ENCODE results near the gene FCGBP.
"Not testable (repeated sequence)": the region's sequence is repeated elsewhere in the genome, so short reads cannot be mapped to it uniquely, and the experiment has no call there.

FCGBP gene

GRCh38 chr19:39934584-39935363 is at the start of gene FCGBP:
TSS of gene FCGBP (minus strand) at chr19:39934634.
- DNase-seq (ENCODE audit: low read depth, low spot score) = no peak

DNA sequence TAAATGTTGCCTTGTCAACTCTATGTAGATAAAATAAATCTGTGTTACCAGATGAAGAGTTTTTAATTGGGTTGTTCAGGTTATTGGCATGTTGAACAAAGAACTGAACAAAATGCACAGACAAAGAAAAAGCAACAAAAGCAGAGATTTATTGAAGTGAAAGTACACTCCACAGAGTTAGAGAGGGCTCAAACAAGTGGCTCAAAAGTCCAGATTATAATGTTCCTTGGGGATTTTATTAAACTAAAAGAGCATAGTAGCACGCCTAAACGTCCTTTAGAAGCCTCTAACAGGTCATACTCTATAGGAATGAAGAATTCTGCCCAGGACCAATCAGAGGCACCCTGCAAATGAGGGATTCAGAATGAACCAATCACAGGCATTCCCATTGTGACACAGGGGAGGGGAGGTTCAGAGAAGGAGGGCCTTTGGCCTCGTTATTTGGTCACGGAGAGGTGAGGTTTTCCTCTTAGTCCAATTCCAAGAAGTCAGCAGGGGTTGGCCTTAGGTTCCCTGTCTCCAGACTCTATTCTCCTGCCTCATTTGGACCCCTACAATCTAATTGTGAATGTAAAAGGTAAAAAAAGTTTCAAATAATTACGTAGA is 49.4 kb upstream of the FCGBP start:
- DNase-seq (ENCODE audit: low read depth, low spot score) = no peak

GRCh38 chr19:39982883-39983282 is 48.4 kb upstream of the FCGBP start:
- no peak for DNase-seq (ENCODE audit: low read depth, low spot score)

DNA sequence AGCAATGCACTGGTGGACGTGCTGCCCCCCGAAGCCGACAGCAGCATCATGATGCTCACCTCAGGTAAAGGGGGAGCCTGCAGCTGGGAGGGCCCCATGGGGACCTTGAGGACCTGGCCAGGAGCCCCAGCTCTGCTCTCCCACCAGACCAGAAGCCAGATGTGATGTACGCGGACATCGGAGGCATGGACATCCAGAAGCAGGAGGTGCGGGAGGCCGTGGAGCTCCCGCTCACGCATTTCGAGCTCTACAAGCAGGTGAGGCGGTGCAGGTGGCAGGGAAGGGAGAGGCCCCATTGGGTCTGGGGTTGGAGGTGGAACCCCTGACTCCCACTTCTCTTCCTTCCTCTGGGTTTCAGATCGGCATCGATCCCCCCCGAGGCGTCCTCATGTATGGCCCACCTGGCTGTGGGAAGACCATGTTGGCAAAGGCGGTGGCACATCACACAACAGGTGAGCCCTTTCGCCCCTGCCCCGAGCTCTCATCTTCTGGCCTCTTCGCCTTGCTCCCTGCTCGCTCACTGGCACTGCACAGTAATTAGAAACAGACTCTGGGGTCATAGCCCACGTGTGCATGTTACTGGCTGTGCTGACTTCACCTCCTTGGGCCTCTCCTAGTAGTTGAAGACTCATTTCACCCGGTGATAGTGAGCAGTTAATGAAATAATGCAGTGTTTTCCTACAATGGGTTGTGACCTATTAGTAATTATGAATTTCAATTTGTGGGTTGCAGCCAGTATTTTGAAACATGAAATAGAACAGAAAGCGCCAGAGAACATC is 40.1 kb upstream of the FCGBP start:
- DNase-seq (ENCODE audit: low read depth, low spot score) = no peak

DNA sequence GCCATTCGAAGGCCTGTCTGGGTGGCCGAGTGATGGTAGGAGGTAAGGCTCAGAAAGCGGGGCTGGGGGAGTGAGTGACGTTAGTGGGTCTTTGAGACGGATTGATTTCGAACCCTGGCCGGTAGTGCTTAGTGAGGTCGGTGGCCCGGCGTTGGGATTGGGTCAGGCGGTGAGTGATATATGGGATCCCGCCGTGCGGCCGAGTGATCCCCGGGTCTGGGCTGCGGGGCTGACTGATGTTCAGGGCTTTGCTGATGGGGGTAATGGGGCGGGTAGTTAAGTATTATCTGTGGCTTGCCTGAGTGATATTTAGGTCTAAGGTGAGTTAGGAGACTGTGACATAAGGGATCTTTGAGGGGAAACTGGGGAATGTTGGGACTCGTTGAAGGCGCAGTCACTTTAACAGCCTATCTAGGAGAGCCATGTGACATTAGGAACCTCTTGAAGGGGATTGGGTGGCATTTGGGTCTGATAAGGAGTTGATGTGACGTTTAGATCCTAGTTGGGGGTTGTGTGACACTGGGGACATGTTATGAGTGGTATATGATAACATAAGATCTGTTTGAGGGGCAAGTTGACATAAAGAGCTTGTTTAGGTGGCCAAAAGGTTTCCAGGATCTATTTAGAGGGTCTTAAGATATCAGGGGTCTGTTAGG is 37.1 kb upstream of the FCGBP start:
- DNase-seq (ENCODE audit: low read depth, low spot score) = no peak

GRCh38 chr19:39970675-39971379 is 36.4 kb upstream of the FCGBP start, which contains the start of gene PSMC4:
TSS of gene PSMC4 (plus strand) at chr19:39971165. CDS start at chr19:39971203, 38 bp downstream.
- DNase-seq (ENCODE audit: low read depth, low spot score) = peak; percentile 100

DNA sequence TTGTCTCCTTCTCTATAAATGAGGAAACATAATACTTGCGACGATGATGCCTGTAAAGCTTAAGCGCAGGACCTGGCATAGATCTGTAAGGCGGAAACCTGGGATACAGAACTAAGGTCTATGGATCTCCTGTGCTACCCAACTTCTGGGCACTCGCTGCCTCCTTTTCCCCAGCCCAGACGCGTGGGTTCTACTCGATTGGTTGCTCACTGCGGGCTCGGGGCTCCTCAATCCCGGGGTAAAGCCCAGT is 35.9 kb upstream of the FCGBP start:
- DNase-seq (ENCODE audit: low read depth, low spot score) = no peak

GRCh38 chr19:39969681-39970424 is 35.4 kb upstream of the FCGBP start:
- no peak for DNase-seq (ENCODE audit: low read depth, low spot score)

- no peak for DNase-seq (ENCODE audit: low read depth, low spot score)
These were observed 34.8 kb upstream of the FCGBP start for GRCh38 chr19:39969266-39969665.

GRCh38 chr19:39968789-39969188 is 34.4 kb upstream of the FCGBP start:
- DNase-seq (ENCODE audit: low read depth, low spot score) = no peak

GRCh38 chr19:39967561-39967960 is 33.1 kb upstream of the FCGBP start:
- DNase-seq (ENCODE audit: low read depth, low spot score) = no peak

- no peak for DNase-seq (ENCODE audit: low read depth, low spot score)
These were observed 32.2 kb upstream of the FCGBP start for GRCh38 chr19:39966617-39967016.

DNA sequence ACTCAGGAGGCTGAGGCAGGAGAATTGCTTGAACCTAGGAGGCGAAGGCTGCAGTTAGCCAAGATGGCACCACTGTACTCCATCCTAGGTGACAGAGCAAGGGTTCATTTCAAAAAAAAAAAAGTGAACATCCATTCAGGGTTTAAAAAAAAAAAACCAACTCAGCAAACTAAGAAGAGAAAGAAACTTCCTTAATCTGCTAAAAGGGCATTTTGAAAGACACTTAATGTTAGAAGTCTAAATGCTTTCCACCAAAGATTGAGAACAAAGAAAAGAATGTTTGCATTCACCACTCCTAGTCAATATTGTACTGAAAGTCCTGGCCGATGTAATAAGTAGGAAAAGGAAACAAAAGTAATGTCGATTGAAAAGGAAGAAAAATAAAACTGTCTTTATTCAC is 29.5 kb upstream of the FCGBP start:
- no peak for DNase-seq (ENCODE audit: low read depth, low spot score)

GRCh38 chr19:39959407-39959806 is 25.0 kb upstream of the FCGBP start:
- DNase-seq (ENCODE audit: low read depth, low spot score) = not testable (repeated sequence)

DNA sequence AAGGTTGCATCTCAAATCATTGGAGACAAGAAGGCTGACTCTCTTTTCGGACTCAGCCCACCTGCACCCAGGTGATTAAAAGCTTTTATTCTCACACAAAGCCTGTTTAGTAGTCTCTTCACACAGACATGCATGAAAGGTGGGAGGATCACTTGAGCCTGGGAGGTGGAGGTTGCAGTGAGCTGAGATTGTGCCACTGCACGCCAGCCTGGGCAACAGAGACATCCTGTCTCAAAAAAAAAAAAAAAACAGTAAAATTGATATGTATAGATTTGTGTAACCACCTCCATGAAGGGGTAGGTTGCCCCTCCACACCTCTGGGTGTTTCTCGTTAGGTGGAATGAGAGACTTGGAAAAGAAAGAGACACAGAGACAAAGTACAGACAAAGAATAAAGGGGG is 24.5 kb upstream of the FCGBP start:
- not testable (repeated sequence) for DNase-seq (ENCODE audit: low read depth, low spot score)

DNA sequence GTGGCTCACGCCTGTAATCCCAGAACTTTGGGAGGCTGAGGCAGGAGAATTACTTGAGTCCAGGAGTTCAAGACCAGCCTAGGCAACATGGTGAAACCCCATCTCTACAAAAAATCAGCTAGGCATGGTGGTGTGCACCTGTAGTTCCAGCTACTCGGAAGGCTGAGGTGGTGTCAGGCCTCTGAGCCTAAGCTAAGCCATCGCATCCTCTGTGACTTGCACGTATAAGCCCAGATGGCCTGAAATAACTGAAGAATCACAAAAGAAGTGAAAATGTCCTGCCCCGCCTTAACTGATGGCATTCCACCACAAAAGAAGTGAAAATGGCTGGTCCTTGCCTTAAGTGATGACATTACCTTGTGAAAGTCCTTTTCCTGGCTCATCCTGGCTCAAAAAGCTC is 23.5 kb upstream of the FCGBP start:
- DNase-seq (ENCODE audit: low read depth, low spot score) = not testable (repeated sequence)

DNA sequence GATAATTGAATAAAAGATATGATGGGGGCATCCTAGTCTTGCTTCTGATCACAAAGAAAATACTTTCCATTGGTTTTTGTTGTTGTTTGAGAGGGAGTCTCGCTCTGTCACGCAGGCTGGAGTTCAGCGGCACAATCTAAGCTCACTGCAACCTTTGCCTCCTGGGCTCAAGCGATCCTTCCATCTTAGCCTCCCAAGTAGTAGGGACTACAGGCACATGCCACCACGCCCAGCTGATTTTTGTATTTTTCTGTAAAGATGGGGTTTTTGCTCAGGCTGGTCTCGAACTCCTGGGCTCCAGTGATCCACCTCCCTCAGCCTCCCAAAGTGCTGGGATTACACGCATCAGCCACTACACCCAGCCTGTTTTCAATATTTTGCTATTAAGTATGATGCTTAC is 19.5 kb upstream of the FCGBP start:
- DNase-seq (ENCODE audit: low read depth, low spot score) = no peak

GRCh38 chr19:39951686-39952085 is 17.3 kb upstream of the FCGBP start:
- DNase-seq (ENCODE audit: low read depth, low spot score) = no peak

- no peak for DNase-seq (ENCODE audit: low read depth, low spot score)
These were observed 16.7 kb upstream of the FCGBP start for GRCh38 chr19:39951065-39951650.

GRCh38 chr19:39949026-39949747 is 14.8 kb upstream of the FCGBP start:
- no peak for DNase-seq (ENCODE audit: low read depth, low spot score)

Data from ELF-1 (cell line).